Aorta (tissue), 5 donors: ENCODE results near the gene SAMD14. TPM values are rescaled to one million over a fixed set of nuclear protein-coding genes. Genes with fewer than 3 reads are reported as not detected.

ENCODE experiments used
- ATAC-seq: fragments of 200-7000 bp; cut with Tn5 transposase; one replicate; pipeline ENCODE4 v1.9.1; 2022; ENCODE audit warnings: moderate library complexity; ENCODE audit not compliant: low FRiP score
- DNase-seq, 2 donors: peaks; one replicate each; pipeline ENCODE4 v3.0.0-alpha.2; 2020
- H3K27ac ChIP-seq, 2 donors: one replicate each; pipeline ENCODE4 v1.5.1; 2013; ENCODE audit warnings: low read length in 2 of 2, mild to moderate bottlenecking in 2 of 2, moderate library complexity in 2 of 2, control low read depth in 1 of 2, inconsistent platforms in 1 of 2, low read depth in 1 of 2
- H3K27me3 ChIP-seq, 2 donors: one replicate each; pipeline ENCODE4 v1.6.1; 2013; ENCODE audit warnings: control low read depth in 1 of 2, low read length in 1 of 2, mild to moderate bottlenecking in 1 of 2, moderate library complexity in 1 of 2; ENCODE audit not compliant: insufficient read depth in 2 of 2, control insufficient read depth in 1 of 2
- H3K36me3 ChIP-seq, 2 donors: one replicate each; pipeline ENCODE4 v1.6.1; 2013; ENCODE audit warnings: control low read depth in 1 of 2, low read length in 1 of 2, mild to moderate bottlenecking in 1 of 2; ENCODE audit not compliant: insufficient read depth in 2 of 2, control insufficient read depth in 1 of 2
- H3K4me1 ChIP-seq, 2 donors: one replicate each; pipeline ENCODE4 v1.6.1; 2013; ENCODE audit warnings: low read length in 2 of 2, control low read depth in 1 of 2, mild to moderate bottlenecking in 1 of 2, moderate library complexity in 1 of 2; ENCODE audit not compliant: insufficient read depth in 2 of 2, control insufficient read depth in 1 of 2
- H3K4me3 ChIP-seq, 2 donors: one replicate each; pipeline ENCODE4 v1.5.1; 2013; ENCODE audit warnings: low read length in 2 of 2, control low read depth in 1 of 2, mild to moderate bottlenecking in 1 of 2
- H3K9me3 ChIP-seq: one replicate; pipeline ENCODE4 v1.6.1; 2013; ENCODE audit warnings: mild to moderate bottlenecking, low read length; ENCODE audit not compliant: control insufficient read depth
- WGBS, 2 donors: extraction: QIAGEN DNeasy Blood & Tissue Kit; methylation state at CpG; one replicate each; pipeline ENCODE4 v1.1.7; 2013; 5-methylcytosine and 5-hydroxymethylcytosine counted together
- intact Hi-C, 2 donors: fragments of 100-400 bp; cut with DNase I; formaldehyde crosslinking; loops; one replicate each; pipeline versions ENCODE4 v1.14.2 to v1.15.0; 2022
- polyA plus RNA-seq, 2 donors: library from polyadenylated mRNA; stranded (reverse); fragments of 200-250 nt; gene quantifications; one replicate each; pipeline ENCODE4 v1.2.3, GENCODE V29; 2013
- total RNA-seq, 2 donors: library from RNA; stranded (reverse); fragmentation: NEBNext Ultra II Directional; extraction: Animal tissue kit (Norgen Biotek cat#: 25700); gene quantifications; one replicate each; pipeline ENCODE4 v1.2.1, GENCODE V29; 2021
- donor health status: healthy with polysubstance abuse.
- donor health status: Bipolar disorder and iron deficiency.
- donor health status: DM: no; HTN: no; CAD: no.
- donor health status: DM: no; HTN: no; CAD: no.
- donor health status: DM: yes; HTN: yes; CAD: no.

Gene SAMD14
- total and polyA plus RNA-seq, 4 donors: 2.5 to 12.6 (median 6.6) TPM

DNA sequence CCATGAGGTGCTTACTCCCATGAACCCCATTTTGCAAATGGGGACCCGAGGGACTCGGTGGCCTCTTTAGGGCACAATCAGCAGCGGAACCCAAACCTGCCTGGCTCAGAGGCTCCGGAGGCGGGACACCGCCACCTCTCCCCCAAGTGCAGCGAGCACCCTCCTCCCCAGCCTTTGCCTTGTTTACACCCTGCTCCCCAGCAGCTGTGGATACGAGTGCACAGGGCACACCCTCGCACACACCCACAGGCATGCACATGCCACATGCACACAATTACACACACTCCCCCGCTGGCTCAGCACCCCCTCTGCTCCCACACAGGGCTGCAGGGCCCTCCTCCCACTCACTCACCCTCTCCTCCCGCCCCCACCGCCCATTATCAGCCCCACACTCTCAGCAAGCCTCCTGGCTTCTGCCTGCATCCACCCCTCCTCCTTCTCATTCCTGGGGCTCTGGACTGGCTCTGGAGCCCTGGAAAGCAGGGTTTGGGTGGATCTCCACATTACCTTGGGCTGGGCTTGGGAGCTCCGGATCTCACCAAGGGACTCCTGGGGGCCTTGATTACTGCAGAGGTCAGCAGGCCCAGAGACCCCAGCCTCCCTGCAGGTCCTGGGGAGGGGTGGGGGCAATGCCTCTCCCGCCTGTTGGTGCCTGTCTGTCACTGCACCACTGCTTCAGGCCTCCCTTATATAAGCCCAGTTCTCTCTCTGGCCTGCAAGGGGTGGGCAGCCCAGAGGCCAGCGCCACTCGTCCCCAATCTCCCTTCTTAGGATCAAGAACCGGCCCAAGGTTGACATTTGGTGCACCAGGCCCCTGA lies 28.4 kb downstream of the SAMD14 start:
- no peaks in the 10 kb centered on the region for H3K27me3 ChIP-seq
- ATAC-seq (peak; percentile 43), DNase-seq (peak in 1 of 2 donors; percentile 47)
- H3K27ac ChIP-seq: no peak overlapping the region
- no peaks in the 10 kb centered on the region for H3K4me1 ChIP-seq
- H3K9me3 ChIP-seq: no peaks in the 10 kb centered on the region
- intact Hi-C loops: no loop called here
- WGBS, 2 donors: 45 to 55% methylated on average over 17 of the region's 17 CpGs
- H3K36me3 ChIP-seq: peaks cover 0 to under 1% of the 10 kb centered on the region in 2 donors
- H3K4me3 ChIP-seq: no peak overlapping the region

GRCh38 chr17:50100921-50101345 lies 29.0 kb downstream of the SAMD14 start:
- DNase-seq (no peak), ATAC-seq (no peak)
- WGBS, 2 donors: 52 to 61% methylated on average over 15 of the region's 15 CpGs
- Histone ChIP-seq H3K36me3 (no peaks in the 10 kb centered on the region), H3K27ac (no peak overlapping the region), H3K27me3 (no peaks in the 10 kb centered on the region), H3K9me3 (no peaks in the 10 kb centered on the region), H3K4me1 (no peaks in the 10 kb centered on the region), H3K4me3 (no peak overlapping the region)
- intact Hi-C loops: no loop called here

- H3K36me3 ChIP-seq: no peaks in the 10 kb centered on the region
- intact Hi-C loops: no loop called here
- H3K4me3 ChIP-seq: no peak overlapping the region
- ATAC-seq: no peak
- 76 to 77% methylated on average over 5 of the region's 5 CpGs for WGBS, 2 donors
- H3K4me1 ChIP-seq: no peaks in the 10 kb centered on the region
- H3K9me3 ChIP-seq: no peaks in the 10 kb centered on the region
- no peaks in the 10 kb centered on the region for H3K27me3 ChIP-seq
- DNase-seq: peak in 1 of 2 donors; percentile 12
- no peak overlapping the region for H3K27ac ChIP-seq
These were observed 29.5 kb downstream of the SAMD14 start for GRCh38 chr17:50100480-50100883.

DNA sequence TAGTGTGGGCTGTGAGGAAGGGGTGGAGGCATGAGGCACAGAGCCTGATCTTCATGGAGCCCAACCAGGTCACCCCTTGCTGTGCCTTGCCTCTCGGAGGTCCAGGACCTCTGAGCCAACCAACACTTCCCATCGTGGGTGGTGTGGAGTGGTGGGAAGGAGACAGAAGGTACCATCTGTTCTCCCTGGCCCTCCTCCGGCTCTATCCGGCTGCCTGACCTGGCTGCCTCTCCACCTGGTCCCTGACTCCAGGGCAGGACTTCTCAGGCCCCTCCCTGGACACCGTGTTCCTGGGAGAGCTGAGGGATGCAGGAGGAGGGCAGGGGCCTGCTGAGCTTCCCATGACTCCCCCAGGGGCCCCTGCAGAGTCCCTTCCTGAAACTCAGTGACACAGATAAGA lies 31.0 kb downstream of the SAMD14 start:
- WGBS, 2 donors: 74 to 79% methylated on average over 5 of the region's 5 CpGs
- DNase-seq (peak in 1 of 2 donors; percentile 22), ATAC-seq (no peak)
- intact Hi-C loops: loop anchor here in 1 of 2 donors (5.0 kb wide), 1 partner anchor 48 kb away; no protein-coding TSS in a partner anchor
- H3K4me3 ChIP-seq: no peak overlapping the region
- no peaks in the 10 kb centered on the region for H3K27me3 ChIP-seq
- H3K9me3 ChIP-seq: no peaks in the 10 kb centered on the region
- no peaks in the 10 kb centered on the region for H3K36me3 ChIP-seq
- H3K27ac ChIP-seq: no peak overlapping the region
- H3K4me1 ChIP-seq: no peaks in the 10 kb centered on the region

- no peak overlapping the region for H3K27ac ChIP-seq
- 77 to 80% methylated on average over 4 of the region's 4 CpGs for WGBS, 2 donors
These were observed 31.4 kb downstream of the SAMD14 start for GRCh38 chr17:50098583-50098982.

GRCh38 chr17:50097926-50098325 lies 32.0 kb downstream of the SAMD14 start:
- Histone ChIP-seq H3K4me1 (no peaks in the 10 kb centered on the region), H3K36me3 (no peaks in the 10 kb centered on the region), H3K27ac (no peak overlapping the region), H3K4me3 (no peak overlapping the region), H3K27me3 (no peaks in the 10 kb centered on the region), H3K9me3 (no peaks in the 10 kb centered on the region)
- ATAC-seq (no peak), DNase-seq (no peak)
- intact Hi-C loops: loop anchor here in 1 of 2 donors (5.0 kb wide), 1 partner anchor 49 kb away; no protein-coding TSS in a partner anchor
- WGBS, 2 donors: 75 to 76% methylated on average over 4 of the region's 4 CpGs

More at GRCh38 chr17:50098583-50098982, 31.4 kb downstream of the SAMD14 start:
- Histone ChIP-seq H3K36me3 (no peaks in the 10 kb centered on the region), H3K9me3 (no peaks in the 10 kb centered on the region), H3K4me3 (no peak overlapping the region), H3K4me1 (no peaks in the 10 kb centered on the region), H3K27me3 (no peaks in the 10 kb centered on the region)
- DNase-seq (peak in 1 of 2 donors; percentile 5), ATAC-seq (no peak)
- intact Hi-C loops: loop anchor here in 1 of 2 donors (5.0 kb wide), 1 partner anchor 49 kb away; no protein-coding TSS in a partner anchor

DNA sequence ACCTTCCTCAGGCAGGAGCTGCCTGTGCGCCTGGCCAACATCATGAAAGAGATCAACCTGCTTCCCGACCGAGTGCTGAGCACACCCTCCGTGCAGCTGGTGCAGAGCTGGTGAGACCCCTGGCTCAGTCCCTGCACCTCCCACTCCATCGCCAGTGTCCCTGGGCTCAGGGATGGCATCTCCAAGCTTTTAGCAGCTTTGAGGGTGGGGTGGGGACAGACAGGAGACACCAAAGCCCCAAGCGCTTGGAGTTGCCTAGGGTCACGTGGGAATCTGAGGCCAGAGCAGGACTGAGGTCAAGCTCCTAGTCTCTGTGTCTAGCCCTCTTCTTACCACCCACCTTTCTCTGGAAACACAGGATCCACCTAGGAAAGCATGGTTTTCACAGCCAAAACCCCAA lies 32.5 kb downstream of the SAMD14 start:
- no peaks in the 10 kb centered on the region for H3K4me1 ChIP-seq
- 64 to 76% methylated on average over 7 of the region's 7 CpGs for WGBS, 2 donors

DNA sequence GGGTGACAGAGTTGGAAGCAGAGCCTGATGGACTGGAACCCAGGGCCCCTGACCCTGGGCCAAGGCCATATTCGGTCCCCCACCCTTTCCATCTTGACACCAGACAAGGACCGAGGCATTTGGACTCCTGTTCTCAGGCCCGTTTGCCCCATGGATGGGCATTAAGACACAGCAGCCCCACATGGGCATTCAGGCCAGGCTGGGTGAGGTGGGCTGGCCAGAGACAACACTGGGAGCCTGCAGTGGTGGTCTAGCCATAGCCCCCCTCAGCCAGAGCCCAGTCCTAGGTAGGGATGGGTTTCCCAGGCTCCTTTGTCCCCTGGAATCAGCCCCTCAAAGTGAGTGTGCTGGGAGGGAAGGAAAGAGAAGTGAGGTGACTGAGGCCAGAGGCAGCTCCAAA lies 33.2 kb downstream of the SAMD14 start:
- H3K9me3 ChIP-seq: no peaks in the 10 kb centered on the region
- H3K36me3 ChIP-seq: no peaks in the 10 kb centered on the region
- no peaks in the 10 kb centered on the region for H3K4me1 ChIP-seq
- no peak overlapping the region for H3K27ac ChIP-seq
- no peak overlapping the region for H3K4me3 ChIP-seq
- H3K27me3 ChIP-seq: no peaks in the 10 kb centered on the region
- intact Hi-C loops: loop anchor here in 1 of 2 donors (1.0 to 5.0 kb wide), 2 partner anchors 51 to 194 kb away; no protein-coding TSS in a partner anchor
- ATAC-seq (no peak), DNase-seq (peak in 1 of 2 donors; percentile 29)
- 52 to 57% methylated on average over 3 of the region's 3 CpGs for WGBS, 2 donors

More for the DNA sequence above, 32.5 kb downstream of the SAMD14 start:
- Histone ChIP-seq H3K27me3 (no peaks in the 10 kb centered on the region), H3K4me3 (no peak overlapping the region), H3K27ac (no peak overlapping the region), H3K36me3 (no peaks in the 10 kb centered on the region), H3K9me3 (no peaks in the 10 kb centered on the region)
- intact Hi-C loops: loop anchor here in 1 of 2 donors (5.0 kb wide), 1 partner anchor 50 kb away; no protein-coding TSS in a partner anchor
- DNase-seq: peak in 1 of 2 donors; percentile 34
- no peak for ATAC-seq
